Measurements from ENCODE around the gene ZNF19.

DNA sequence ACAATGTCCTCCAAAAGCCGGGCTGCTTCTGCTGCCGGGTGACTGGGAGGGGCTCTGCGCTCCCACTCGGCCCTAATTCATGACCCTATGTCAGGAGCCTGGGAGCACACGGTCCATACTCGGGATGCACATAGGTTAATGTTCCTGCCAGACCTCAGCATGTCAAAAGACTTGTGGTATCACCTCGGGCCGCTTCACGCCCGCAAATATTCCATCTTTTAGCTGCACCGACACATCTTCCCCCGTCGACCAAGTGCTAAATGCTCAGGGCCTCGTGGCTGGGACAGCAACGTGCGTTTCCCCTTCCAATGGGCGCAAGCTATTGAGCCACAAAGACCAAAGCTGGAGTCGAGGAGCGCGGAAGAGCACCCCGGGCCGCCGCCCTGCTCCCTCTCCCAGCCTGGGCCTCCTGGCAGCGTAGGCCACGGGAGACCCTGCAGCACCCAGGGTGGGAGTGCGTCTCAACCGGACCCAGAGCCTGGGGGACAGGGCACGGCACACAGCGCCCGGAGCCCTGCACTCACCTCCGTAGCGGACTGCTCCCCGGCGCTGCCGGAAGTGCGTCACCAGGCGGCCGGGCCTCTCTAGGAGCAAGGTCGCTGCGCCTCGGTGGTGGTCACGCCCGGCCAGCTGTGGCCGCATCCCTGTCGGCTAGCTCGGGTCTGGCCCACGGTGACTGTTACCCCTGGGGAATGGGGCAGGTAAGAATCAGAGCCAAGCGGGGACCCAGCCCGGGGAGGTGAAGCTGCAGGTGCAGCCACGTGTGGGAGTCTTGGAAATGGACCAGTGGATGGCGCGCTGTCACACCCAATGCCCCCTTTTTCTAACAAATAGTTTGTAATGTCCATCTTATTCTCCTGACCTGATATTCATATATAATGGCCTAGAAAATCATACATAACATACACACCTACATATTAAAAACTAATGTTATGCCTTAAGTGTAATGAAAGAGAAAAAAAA lies 27.2 kb downstream of the ZNF19 start, which contains the start of gene ZNF23:
- TF ChIP-seq, protein P1, sequence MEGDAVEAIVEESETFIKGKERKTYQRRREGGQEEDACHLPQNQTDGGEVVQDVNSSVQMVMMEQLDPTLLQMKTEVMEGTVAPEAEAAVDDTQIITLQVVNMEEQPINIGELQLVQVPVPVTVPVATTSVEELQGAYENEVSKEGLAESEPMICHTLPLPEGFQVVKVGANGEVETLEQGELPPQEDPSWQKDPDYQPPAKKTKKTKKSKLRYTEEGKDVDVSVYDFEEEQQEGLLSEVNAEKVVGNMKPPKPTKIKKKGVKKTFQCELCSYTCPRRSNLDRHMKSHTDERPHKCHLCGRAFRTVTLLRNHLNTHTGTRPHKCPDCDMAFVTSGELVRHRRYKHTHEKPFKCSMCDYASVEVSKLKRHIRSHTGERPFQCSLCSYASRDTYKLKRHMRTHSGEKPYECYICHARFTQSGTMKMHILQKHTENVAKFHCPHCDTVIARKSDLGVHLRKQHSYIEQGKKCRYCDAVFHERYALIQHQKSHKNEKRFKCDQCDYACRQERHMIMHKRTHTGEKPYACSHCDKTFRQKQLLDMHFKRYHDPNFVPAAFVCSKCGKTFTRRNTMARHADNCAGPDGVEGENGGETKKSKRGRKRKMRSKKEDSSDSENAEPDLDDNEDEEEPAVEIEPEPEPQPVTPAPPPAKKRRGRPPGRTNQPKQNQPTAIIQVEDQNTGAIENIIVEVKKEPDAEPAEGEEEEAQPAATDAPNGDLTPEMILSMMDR (IDR thresholded peaks at IDR 0.05) = peak in 3 of 12 donors; percentile 8 to 24 (median 23)
- TF ChIP-seq POLR2A (IDR thresholded peaks at IDR 0.05) = peak in 1 of 2 donors; percentile 75
